GM12878 (cell line): ENCODE data around the gene ELOA. TPM values are rescaled to one million over a fixed set of nuclear protein-coding genes. Genes with fewer than 3 reads are reported as not detected.

Experiments
- EZH2 ChIP-seq: IDR thresholded peaks from 2 replicates; pipeline ENCODE4 v1.6.1; 2012; ENCODE audit warnings: low read depth, mild to moderate bottlenecking, control low read depth, inconsistent platforms, low read length, borderline replicate concordance; ENCODE audit not compliant: control insufficient read depth
- POU2F2 ChIP-seq: IDR thresholded peaks from 3 replicates; pipeline ENCODE4 v1.6.1; 2011; ENCODE audit warnings: low read depth, mild to moderate bottlenecking, low read length, borderline replicate concordance
- SREBF1 ChIP-seq: IDR thresholded peaks from 2 replicates; pipeline ENCODE4 v1.6.1; 2012; ENCODE audit warnings: mild to moderate bottlenecking, low read length
- WRNIP1 ChIP-seq: IDR thresholded peaks from 2 replicates; pipeline ENCODE4 v1.6.1; 2011; ENCODE audit warnings: low read depth, low read length, improper control_type of control experiment, borderline replicate concordance
- ZZZ3 ChIP-seq: IDR thresholded peaks from 2 replicates; pipeline ENCODE4 v1.6.1; 2011; ENCODE audit warnings: low read depth; ENCODE audit not compliant: control insufficient read depth, insufficient read length
- polyA plus RNA-seq, 11 experiments: library from polyadenylated mRNA; depleted of rRNA in 4 of 11; unstranded in 6 of 11; stranded (reverse) in 5 of 11; fragments of >200 nt; fragmentation: Nextera tagmentation in 4 of 11; fragmentation: Illumina TruSeq in 1 of 11; extraction: Ambion mirVana in 4 of 11; extraction: Trizol in 1 of 11; gene quantifications; 1 replicate in 1 of 11; 2 replicates in 10 of 11; pipeline versions ENCODE4 v1.2.1 to v1.2.3, GENCODE V29; 2011 to 2016; ENCODE audit warnings: inconsistent platforms in 2 of 11, missing spikeins in 2 of 11, low read depth in 1 of 11
- total RNA-seq, 4 experiments: library from RNA; depleted of rRNA in 3 of 4; stranded (reverse); fragments of >200 nt in 3 of 4; fragmentation: Illumina TruSeq in 1 of 4; extraction: Trizol in 1 of 4; gene quantifications; 2 replicates each; pipeline versions ENCODE4 v1.2.1 to v1.2.3, GENCODE V29; 2013 to 2021
- TF ChIP-seq, protein P1 (sequence below): fragments of 150-350 bp; IDR thresholded peaks from 2 replicates; pipeline ENCODE4 v1.6.1; 2016; ENCODE audit warnings: low read depth, low read length
- TF ChIP-seq, protein P2 (sequence below): fragments of 450-650 bp; IDR thresholded peaks from 2 replicates; pipeline ENCODE4 v1.6.1; 2016; ENCODE audit warnings: mild to moderate bottlenecking, moderate library complexity, borderline replicate concordance

Gene ELOA
- total and polyA plus RNA-seq, 10 of the 15 experiments (the other 5 are each of a cell fraction or from before 2014, with no cell fraction given) = 20.1 to 63.6 (median 39.8) TPM

DNA sequence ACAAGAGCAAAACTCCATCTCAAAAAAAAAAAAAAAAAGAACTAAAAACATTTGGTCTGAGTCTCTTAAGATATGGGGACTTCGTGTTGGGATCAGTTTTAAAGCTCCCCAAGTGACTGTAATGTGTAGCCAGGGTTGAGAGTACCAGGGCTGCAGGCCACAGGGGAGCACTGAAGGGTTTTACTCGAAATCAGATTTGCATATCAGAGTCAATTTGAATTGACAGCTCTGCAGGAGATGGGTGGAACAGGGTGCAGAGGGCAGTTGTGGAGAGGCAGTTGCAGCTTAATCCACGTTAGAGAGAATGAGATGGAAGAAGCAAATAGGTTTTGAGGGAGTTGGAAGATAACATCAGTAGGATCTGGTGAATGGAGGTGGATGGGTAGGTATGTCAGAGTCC is 20.6 kb upstream of the ELOA start (continued):
- TF ChIP-seq, protein P1, sequence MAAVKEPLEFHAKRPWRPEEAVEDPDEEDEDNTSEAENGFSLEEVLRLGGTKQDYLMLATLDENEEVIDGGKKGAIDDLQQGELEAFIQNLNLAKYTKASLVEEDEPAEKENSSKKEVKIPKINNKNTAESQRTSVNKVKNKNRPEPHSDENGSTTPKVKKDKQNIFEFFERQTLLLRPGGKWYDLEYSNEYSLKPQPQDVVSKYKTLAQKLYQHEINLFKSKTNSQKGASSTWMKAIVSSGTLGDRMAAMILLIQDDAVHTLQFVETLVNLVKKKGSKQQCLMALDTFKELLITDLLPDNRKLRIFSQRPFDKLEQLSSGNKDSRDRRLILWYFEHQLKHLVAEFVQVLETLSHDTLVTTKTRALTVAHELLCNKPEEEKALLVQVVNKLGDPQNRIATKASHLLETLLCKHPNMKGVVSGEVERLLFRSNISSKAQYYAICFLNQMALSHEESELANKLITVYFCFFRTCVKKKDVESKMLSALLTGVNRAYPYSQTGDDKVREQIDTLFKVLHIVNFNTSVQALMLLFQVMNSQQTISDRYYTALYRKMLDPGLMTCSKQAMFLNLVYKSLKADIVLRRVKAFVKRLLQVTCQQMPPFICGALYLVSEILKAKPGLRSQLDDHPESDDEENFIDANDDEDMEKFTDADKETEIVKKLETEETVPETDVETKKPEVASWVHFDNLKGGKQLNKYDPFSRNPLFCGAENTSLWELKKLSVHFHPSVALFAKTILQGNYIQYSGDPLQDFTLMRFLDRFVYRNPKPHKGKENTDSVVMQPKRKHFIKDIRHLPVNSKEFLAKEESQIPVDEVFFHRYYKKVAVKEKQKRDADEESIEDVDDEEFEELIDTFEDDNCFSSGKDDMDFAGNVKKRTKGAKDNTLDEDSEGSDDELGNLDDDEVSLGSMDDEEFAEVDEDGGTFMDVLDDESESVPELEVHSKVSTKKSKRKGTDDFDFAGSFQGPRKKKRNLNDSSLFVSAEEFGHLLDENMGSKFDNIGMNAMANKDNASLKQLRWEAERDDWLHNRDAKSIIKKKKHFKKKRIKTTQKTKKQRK = no peak
- no peak for TF ChIP-seq ZZZ3
- TF ChIP-seq WRNIP1 = no peak
- no peak for TF ChIP-seq EZH2
- TF ChIP-seq SREBF1 = no peak
- TF ChIP-seq POU2F2 = peak; percentile 97
- TF ChIP-seq, protein P2, sequence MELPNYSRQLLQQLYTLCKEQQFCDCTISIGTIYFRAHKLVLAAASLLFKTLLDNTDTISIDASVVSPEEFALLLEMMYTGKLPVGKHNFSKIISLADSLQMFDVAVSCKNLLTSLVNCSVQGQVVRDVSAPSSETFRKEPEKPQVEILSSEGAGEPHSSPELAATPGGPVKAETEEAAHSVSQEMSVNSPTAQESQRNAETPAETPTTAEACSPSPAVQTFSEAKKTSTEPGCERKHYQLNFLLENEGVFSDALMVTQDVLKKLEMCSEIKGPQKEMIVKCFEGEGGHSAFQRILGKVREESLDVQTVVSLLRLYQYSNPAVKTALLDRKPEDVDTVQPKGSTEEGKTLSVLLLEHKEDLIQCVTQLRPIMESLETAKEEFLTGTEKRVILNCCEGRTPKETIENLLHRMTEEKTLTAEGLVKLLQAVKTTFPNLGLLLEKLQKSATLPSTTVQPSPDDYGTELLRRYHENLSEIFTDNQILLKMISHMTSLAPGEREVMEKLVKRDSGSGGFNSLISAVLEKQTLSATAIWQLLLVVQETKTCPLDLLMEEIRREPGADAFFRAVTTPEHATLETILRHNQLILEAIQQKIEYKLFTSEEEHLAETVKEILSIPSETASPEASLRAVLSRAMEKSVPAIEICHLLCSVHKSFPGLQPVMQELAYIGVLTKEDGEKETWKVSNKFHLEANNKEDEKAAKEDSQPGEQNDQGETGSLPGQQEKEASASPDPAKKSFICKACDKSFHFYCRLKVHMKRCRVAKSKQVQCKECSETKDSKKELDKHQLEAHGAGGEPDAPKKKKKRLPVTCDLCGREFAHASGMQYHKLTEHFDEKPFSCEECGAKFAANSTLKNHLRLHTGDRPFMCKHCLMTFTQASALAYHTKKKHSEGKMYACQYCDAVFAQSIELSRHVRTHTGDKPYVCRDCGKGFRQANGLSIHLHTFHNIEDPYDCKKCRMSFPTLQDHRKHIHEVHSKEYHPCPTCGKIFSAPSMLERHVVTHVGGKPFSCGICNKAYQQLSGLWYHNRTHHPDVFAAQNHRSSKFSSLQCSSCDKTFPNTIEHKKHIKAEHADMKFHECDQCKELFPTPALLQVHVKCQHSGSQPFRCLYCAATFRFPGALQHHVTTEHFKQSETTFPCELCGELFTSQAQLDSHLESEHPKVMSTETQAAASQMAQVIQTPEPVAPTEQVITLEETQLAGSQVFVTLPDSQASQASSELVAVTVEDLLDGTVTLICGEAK = no peak
